Measurements from ENCODE around the gene B3GLCT.

- TF ChIP-seq EZH2 (IDR thresholded peaks at IDR 0.05; ENCODE audit: borderline replicate concordance, control insufficient read depth, low read depth, low read length) (no peak), CTCF (IDR thresholded peaks at IDR 0.05 in 2 of 3, conservative IDR thresholded peaks at IDR 0.05 in 1 of 3; ENCODE audit: control insufficient read depth in 2 of 3, extremely low read depth in 1 of 3, insufficient read depth in 1 of 3, low read depth in 3 of 3, low read length in 3 of 3) (no peak), POLR2AphosphoS5 (IDR thresholded peaks at IDR 0.05; ENCODE audit: low read length) (no peak), JUND (IDR thresholded peaks at IDR 0.05; ENCODE audit: low read depth, low read length) (no peak), IRF3 (IDR thresholded peaks at IDR 0.05) (no peak), ZZZ3 (IDR thresholded peaks at IDR 0.05; ENCODE audit: control insufficient read depth, insufficient read length, low read depth) (no peak), REST (IDR thresholded peaks at IDR 0.05; ENCODE audit: low read depth, low read length) (no peak), POLR2A (IDR thresholded peaks at IDR 0.05; ENCODE audit: low read depth, low read length) (no peak), POLR2AphosphoS2 (IDR thresholded peaks at IDR 0.05; ENCODE audit: low read depth, low read length) (no peak), NR2F1 (conservative IDR thresholded peaks at IDR 0.05) (no peak), USF1 (IDR thresholded peaks at IDR 0.05; ENCODE audit: borderline replicate concordance, extremely low read length, insufficient read depth, low read depth, low read length) (no peak)
Observed at GRCh38 chr13:31179241-31179640, 20.5 kb upstream of the B3GLCT start.
